Keratinocyte (primary cell): ENCODE measurements around the gene SESTD1. TPM values are rescaled to one million over a fixed set of nuclear protein-coding genes. Genes with fewer than 3 reads are reported as not detected.

ENCODE experiments used
- DNase-seq: peaks from one replicate; pipeline ENCODE4 v3.0.0-alpha.2; 2011; ENCODE audit warnings: low read depth, missing footprints, low spot score
- FAIRE-seq: peaks from 2 replicates; lab custom pipeline; 2011; peaks lifted over from hg19 to GRCh38; lab: Jason Lieb, UNC
- H2AFZ ChIP-seq: 2 replicates; pipeline ENCODE4 v1.6.0; 2012; ENCODE audit warnings: low read length, control low read depth, inconsistent platforms; ENCODE audit not compliant: control insufficient read depth
- H3K27ac ChIP-seq: 2 replicates; pipeline ENCODE4 v1.5.1; 2011; ENCODE audit warnings: low read length; ENCODE audit not compliant: control insufficient read depth, insufficient read depth
- H3K27me3 ChIP-seq: 3 replicates; pipeline ENCODE4 v1.6.0; 2011; ENCODE audit warnings: low read length; ENCODE audit not compliant: control insufficient read depth, insufficient read depth; ENCODE audit errors: extremely low read depth
- H3K36me3 ChIP-seq, 2 experiments: 2 replicates in 1 of 2; 3 replicates in 1 of 2; pipeline ENCODE4 v1.5.1; 2011; ENCODE audit warnings: low read length in 2 of 2, mild to moderate bottlenecking in 1 of 2; ENCODE audit not compliant: control insufficient read depth in 2 of 2, insufficient read depth in 2 of 2; ENCODE audit errors: extremely low read depth in 1 of 2
- H3K4me1 ChIP-seq: 3 replicates; pipeline ENCODE4 v1.5.1; 2011; ENCODE audit warnings: low read length; ENCODE audit not compliant: control insufficient read depth, insufficient read depth; ENCODE audit errors: extremely low read depth
- H3K4me2 ChIP-seq: 3 replicates; pipeline ENCODE4 v1.6.0; 2011; ENCODE audit warnings: low read depth, low read length; ENCODE audit not compliant: control insufficient read depth, insufficient read depth; ENCODE audit errors: extremely low read depth
- H3K4me3 ChIP-seq, 3 experiments: fragments of 200-600 bp in 1 of 3; sonication (generic) in 1 of 3; 2 replicates in 2 of 3; 3 replicates in 1 of 3; pipeline ENCODE4 v1.5.1; 2011 to 2016; ENCODE audit warnings: low read length in 3 of 3, mild to moderate bottlenecking in 3 of 3, control low read depth in 2 of 3, inconsistent platforms in 1 of 3, low read depth in 1 of 3, mixed read lengths in 1 of 3, mixed run types in 1 of 3, moderate library complexity in 1 of 3; ENCODE audit not compliant: control insufficient read depth in 2 of 3, insufficient read depth in 2 of 3; ENCODE audit errors: extremely low read depth in 1 of 3
- H3K79me2 ChIP-seq: 2 replicates; pipeline ENCODE4 v1.6.0; 2012; ENCODE audit warnings: low read length; ENCODE audit not compliant: control insufficient read depth, insufficient read depth
- H3K9ac ChIP-seq: 3 replicates; pipeline ENCODE4 v1.6.0; 2011; ENCODE audit warnings: low read length; ENCODE audit not compliant: control insufficient read depth, insufficient read depth; ENCODE audit errors: extremely low read depth
- H3K9me1 ChIP-seq: 3 replicates; pipeline ENCODE4 v1.6.0; 2011; ENCODE audit warnings: low read length; ENCODE audit not compliant: control insufficient read depth, insufficient read depth; ENCODE audit errors: extremely low read depth
- H3K9me3 ChIP-seq: 2 replicates; pipeline ENCODE4 v1.5.1; 2012; ENCODE audit warnings: low read depth, low read length; ENCODE audit not compliant: control insufficient read depth
- H4K20me1 ChIP-seq: 3 replicates; pipeline ENCODE4 v1.6.0; 2011; ENCODE audit warnings: low read length; ENCODE audit not compliant: control insufficient read depth, insufficient read depth; ENCODE audit errors: extremely low read depth
- EZH2 ChIP-seq: IDR thresholded peaks from one replicate; pipeline ENCODE4 v1.6.1; 2012; ENCODE audit warnings: inconsistent platforms, mild to moderate bottlenecking, low read length, moderate library complexity
- dilution Hi-C: fragments of 300-500 bp; cut with MboI; formaldehyde crosslinking; loops from one replicate; pipeline ENCODE4 v1.7.0; 2020; ENCODE audit warnings: low sequenced_read_pairs; ENCODE audit not compliant: extremely low pct_ligation_motif_present
- polyA plus RNA-seq, 5 experiments: library from polyadenylated mRNA; depleted of rRNA in 3 of 5; stranded (reverse) in 3 of 5; stranded (forward) in 1 of 5; unstranded in 1 of 5; fragments of >200 nt; gene quantifications; 1 replicate in 1 of 5; 2 replicates in 3 of 5; 3 replicates in 1 of 5; pipeline versions ENCODE4 v1.2.1 to v1.2.3, GENCODE V29; 2011 to 2012; ENCODE audit warnings: missing spikeins in 2 of 5, low read depth in 1 of 5, low replicate concordance in 1 of 5
- TF ChIP-seq, protein P1 (sequence below), 3 experiments: IDR thresholded peaks in 1 of 3; conservative IDR thresholded peaks in 1 of 3; optimal IDR thresholded peaks in 1 of 3; 2 replicates in 2 of 3; 3 replicates in 1 of 3; pipeline versions ENCODE3 to v1.5.1; 2011; ENCODE audit warnings: low read length in 3 of 3, mild to moderate bottlenecking in 3 of 3, moderate library complexity in 2 of 3, control low read depth in 1 of 3, inconsistent platforms in 1 of 3; ENCODE audit not compliant: insufficient read depth in 2 of 3; ENCODE audit errors: extremely low read depth in 1 of 3

The SESTD1 gene
- polyA plus RNA-seq, 1 donor (not counting 4 experiments of a cell fraction or from before 2014, with no cell fraction given) = 22.3 TPM

DNA sequence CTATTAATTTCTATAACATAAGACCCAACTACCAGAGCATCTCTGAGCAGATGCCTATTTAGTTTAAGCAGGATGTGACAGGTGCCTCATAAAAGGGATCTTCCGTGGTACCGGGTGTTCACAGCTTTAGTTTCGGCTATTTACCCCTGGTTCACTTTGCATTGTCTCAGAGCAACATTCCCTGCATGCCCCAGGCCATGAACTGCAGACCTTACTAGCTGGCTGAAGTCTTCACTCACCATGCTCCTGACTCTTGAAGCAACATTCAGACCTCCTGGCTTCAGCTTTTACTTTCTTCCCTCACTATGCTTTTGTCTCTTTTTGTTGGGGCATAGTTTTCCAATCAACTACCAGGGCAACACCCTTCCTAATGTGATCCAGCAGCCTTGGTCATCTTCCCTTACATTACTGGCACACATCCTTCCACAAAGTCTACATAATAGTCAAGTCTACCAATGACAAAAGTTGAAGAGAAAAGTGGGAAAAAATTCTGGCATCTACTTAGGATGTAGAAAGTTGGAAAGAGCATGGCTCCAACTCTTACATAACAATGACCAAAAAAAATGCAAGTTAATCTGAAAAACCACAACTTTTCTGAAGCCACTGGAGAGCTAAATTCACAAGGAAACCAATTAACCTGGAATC lies 99.2 kb downstream of the SESTD1 start:
- Histone ChIP-seq H2AFZ (no peak overlapping the region), H3K4me3 (no peak overlapping the region), H4K20me1 (no peaks in the 10 kb centered on the region), H3K79me2 (no peaks in the 10 kb centered on the region), H3K27ac (no peak overlapping the region), H3K4me2 (no peak overlapping the region), H3K36me3 (no peaks in the 10 kb centered on the region), H3K9me1 (no peaks in the 10 kb centered on the region), H3K9me3 (no peaks in the 10 kb centered on the region), H3K9ac (no peak overlapping the region), H3K4me1 (no peaks in the 10 kb centered on the region), H3K27me3 (no peaks in the 10 kb centered on the region)
- TF ChIP-seq, protein P1, sequence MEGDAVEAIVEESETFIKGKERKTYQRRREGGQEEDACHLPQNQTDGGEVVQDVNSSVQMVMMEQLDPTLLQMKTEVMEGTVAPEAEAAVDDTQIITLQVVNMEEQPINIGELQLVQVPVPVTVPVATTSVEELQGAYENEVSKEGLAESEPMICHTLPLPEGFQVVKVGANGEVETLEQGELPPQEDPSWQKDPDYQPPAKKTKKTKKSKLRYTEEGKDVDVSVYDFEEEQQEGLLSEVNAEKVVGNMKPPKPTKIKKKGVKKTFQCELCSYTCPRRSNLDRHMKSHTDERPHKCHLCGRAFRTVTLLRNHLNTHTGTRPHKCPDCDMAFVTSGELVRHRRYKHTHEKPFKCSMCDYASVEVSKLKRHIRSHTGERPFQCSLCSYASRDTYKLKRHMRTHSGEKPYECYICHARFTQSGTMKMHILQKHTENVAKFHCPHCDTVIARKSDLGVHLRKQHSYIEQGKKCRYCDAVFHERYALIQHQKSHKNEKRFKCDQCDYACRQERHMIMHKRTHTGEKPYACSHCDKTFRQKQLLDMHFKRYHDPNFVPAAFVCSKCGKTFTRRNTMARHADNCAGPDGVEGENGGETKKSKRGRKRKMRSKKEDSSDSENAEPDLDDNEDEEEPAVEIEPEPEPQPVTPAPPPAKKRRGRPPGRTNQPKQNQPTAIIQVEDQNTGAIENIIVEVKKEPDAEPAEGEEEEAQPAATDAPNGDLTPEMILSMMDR (optimal IDR thresholded peaks at IDR 0.05 in 1 of 3, IDR thresholded peaks at IDR 0.05 in 1 of 3, conservative IDR thresholded peaks at IDR 0.05 in 1 of 3; ENCODE audit: extremely low read depth in 1 of 3, insufficient read depth in 2 of 3, low read length in 3 of 3) = no peak
- no peak for TF ChIP-seq EZH2
- DNase-seq (no peak), FAIRE-seq (peak; percentile 17)
- dilution Hi-C loops = no loop called here

DNA sequence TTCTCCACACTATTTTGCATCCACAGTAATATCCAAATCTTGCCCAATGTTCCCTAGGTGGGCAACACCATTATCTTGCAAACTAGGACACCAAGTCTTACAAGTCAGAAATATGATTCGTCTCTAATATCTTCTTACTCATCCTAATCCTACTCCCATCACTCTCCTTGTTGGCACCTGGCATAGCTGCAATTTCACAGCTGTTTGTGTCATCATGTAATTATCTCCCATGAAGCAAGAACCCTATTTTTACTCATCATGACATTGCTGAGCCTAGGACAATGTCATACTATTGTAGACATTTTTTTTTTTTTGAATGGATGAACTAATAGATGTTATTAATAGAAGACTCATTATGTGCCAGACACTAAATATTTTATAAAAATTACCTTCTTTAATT lies 123.4 kb downstream of the SESTD1 start:
- TF ChIP-seq EZH2 = no peak
- TF ChIP-seq, protein P1 (optimal IDR thresholded peaks at IDR 0.05 in 1 of 3, IDR thresholded peaks at IDR 0.05 in 1 of 3, conservative IDR thresholded peaks at IDR 0.05 in 1 of 3; ENCODE audit: extremely low read depth in 1 of 3, insufficient read depth in 2 of 3, low read length in 3 of 3) = no peak
- DNase-seq (peak; percentile 13), FAIRE-seq (no peak)
- H4K20me1 ChIP-seq = no peaks in the 10 kb centered on the region
- no peaks in the 10 kb centered on the region for H3K27me3 ChIP-seq
- no peak overlapping the region for H3K9ac ChIP-seq
- H3K9me1 ChIP-seq = no peaks in the 10 kb centered on the region
- dilution Hi-C loops = no loop called here
- no peak overlapping the region for H2AFZ ChIP-seq
- H3K27ac ChIP-seq = no peak overlapping the region
- peaks cover 2 to 6% of the 10 kb centered on the region in 2 experiments for H3K36me3 ChIP-seq
- H3K4me2 ChIP-seq = no peak overlapping the region
- no peaks in the 10 kb centered on the region for H3K79me2 ChIP-seq
- peaks cover 7% of the 10 kb centered on the region for H3K4me1 ChIP-seq
- no peaks in the 10 kb centered on the region for H3K9me3 ChIP-seq
- H3K4me3 ChIP-seq = no peak overlapping the region
